ENCODE results near the gene GAB1. TPM values are rescaled to one million over a fixed set of nuclear protein-coding genes. Genes with fewer than 3 reads are reported as not detected.

GAB1 gene
- total RNA-seq, 1 donor from 2014 or later, result 32.6 TPM

DNA sequence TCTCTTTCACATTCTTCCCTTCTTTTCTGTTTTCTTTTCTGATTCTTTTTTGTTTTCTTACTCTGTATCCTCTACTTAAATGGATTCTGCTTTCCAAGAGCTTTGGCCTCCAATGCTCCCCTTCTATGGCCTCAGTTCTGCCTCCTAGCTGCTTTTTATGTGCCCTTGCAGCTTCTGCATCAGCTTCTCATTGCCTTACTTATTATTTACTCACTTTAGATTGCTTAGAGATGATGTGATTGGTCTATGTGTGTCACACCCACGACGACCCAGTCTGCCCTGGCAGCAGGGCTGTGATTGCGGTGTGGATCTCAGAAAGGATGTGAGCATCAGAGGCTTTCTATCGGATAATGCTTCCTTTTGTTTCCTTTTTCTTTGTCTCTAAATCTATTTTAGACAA is 105.0 kb downstream of the GAB1 start:
- H3K4me1 Mint-ChIP-seq (ENCODE audit: unreplicated experiment), result peaks cover 3% of the 10 kb centered on the region
- TF ChIP-seq, protein P1, sequence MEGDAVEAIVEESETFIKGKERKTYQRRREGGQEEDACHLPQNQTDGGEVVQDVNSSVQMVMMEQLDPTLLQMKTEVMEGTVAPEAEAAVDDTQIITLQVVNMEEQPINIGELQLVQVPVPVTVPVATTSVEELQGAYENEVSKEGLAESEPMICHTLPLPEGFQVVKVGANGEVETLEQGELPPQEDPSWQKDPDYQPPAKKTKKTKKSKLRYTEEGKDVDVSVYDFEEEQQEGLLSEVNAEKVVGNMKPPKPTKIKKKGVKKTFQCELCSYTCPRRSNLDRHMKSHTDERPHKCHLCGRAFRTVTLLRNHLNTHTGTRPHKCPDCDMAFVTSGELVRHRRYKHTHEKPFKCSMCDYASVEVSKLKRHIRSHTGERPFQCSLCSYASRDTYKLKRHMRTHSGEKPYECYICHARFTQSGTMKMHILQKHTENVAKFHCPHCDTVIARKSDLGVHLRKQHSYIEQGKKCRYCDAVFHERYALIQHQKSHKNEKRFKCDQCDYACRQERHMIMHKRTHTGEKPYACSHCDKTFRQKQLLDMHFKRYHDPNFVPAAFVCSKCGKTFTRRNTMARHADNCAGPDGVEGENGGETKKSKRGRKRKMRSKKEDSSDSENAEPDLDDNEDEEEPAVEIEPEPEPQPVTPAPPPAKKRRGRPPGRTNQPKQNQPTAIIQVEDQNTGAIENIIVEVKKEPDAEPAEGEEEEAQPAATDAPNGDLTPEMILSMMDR (IDR thresholded peaks at IDR 0.05), result no peak
- DNase-seq (ENCODE audit: extremely low spot score, unreplicated experiment), result no peak

DNA sequence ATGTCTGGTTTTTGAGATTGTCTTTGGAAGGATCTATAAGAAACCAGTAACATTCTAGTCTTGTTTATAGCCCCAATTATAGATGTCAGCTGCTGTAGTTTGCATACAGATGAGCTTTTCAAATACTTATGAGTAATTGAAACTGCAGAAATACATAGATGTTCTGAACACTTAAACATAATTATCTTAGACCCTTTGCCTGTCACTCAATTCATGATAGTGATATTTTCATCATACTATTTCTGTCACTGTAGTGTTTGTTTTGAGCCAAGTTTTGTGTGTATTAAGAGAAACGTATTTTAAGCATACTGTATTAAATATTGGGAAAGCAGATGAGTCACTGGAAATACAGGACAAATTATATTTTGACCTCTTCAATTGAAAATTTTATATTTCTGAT is 107.1 kb downstream of the GAB1 start:
- H3K4me1 Mint-ChIP-seq (ENCODE audit: unreplicated experiment), result peaks cover 3% of the 10 kb centered on the region
- DNase-seq (ENCODE audit: extremely low spot score, unreplicated experiment), result no peak
- peaks cover 24% of the 10 kb centered on the region for H3K36me3 Mint-ChIP-seq (ENCODE audit: unreplicated experiment)
- no peak overlapping the region for H3K4me3 Mint-ChIP-seq (ENCODE audit: unreplicated experiment)
- peaks cover 5% of the 10 kb centered on the region for H3K9me3 Mint-ChIP-seq (ENCODE audit: unreplicated experiment)
- no peak overlapping the region for H3K27ac Mint-ChIP-seq (ENCODE audit: unreplicated experiment)
- TF ChIP-seq, protein P1 (IDR thresholded peaks at IDR 0.05), result no peak
- no peaks in the 10 kb centered on the region for H3K27me3 Mint-ChIP-seq (ENCODE audit: unreplicated experiment)

More for the DNA sequence above, 105.0 kb downstream of the GAB1 start:
- no peak overlapping the region for H3K27ac Mint-ChIP-seq (ENCODE audit: unreplicated experiment)
- peaks cover 35% of the 10 kb centered on the region for H3K36me3 Mint-ChIP-seq (ENCODE audit: unreplicated experiment)
- H3K4me3 Mint-ChIP-seq (ENCODE audit: unreplicated experiment), result no peak overlapping the region
- peaks cover 5% of the 10 kb centered on the region for H3K9me3 Mint-ChIP-seq (ENCODE audit: unreplicated experiment)
- no peaks in the 10 kb centered on the region for H3K27me3 Mint-ChIP-seq (ENCODE audit: unreplicated experiment)

DNA sequence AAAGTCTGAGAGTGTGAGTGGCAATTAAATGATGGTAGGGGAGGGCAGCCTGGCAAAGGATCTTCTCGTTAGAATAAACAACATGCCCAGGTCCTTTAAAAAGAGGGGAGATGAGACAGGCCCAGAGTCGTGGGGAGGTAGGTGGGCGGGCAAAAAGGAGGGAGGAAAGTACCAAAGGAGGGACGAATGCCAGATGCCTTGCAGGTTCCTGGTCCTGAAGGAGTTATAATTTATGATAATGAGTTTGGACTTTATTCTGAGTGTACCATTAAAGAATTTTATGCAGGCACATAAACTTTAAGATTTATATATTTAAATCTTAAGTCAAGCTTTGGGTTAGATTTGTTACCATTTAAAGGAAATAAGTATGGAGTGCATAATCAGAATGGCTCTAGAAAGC is 114.5 kb downstream of the GAB1 start:
- Mint-ChIP-seq H3K9me3 (ENCODE audit: unreplicated experiment) (no peaks in the 10 kb centered on the region), H3K36me3 (ENCODE audit: unreplicated experiment) (peaks cover 26% of the 10 kb centered on the region), H3K27me3 (ENCODE audit: unreplicated experiment) (no peaks in the 10 kb centered on the region), H3K4me3 (ENCODE audit: unreplicated experiment) (no peak overlapping the region), H3K4me1 (ENCODE audit: unreplicated experiment) (no peaks in the 10 kb centered on the region), H3K27ac (ENCODE audit: unreplicated experiment) (no peak overlapping the region)
- DNase-seq (ENCODE audit: extremely low spot score, unreplicated experiment), result no peak
- TF ChIP-seq, protein P1 (IDR thresholded peaks at IDR 0.05), result no peak

DNA sequence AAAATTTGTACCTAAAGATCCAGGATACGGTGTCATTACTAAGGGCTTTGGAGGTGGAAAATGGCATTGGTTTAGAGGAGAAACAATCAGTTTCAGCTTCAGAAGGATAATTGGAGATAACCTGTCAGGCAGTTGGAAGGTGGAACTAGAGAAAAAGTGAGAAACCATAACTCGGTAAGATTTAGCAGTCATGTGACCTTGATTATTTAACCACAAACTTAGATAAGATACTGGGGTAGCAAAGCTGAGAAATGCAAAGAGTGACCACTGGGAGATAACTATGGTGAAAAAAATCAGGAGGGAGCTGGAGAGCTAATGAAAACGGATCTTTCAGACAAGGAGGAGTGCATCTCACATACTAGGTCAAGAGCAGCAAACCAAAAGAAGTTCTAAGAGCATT is 118.5 kb downstream of the GAB1 start:
- no peak overlapping the region for H3K27ac Mint-ChIP-seq (ENCODE audit: unreplicated experiment)
- TF ChIP-seq, protein P1 (IDR thresholded peaks at IDR 0.05), result no peak
- H3K4me3 Mint-ChIP-seq (ENCODE audit: unreplicated experiment), result no peak overlapping the region
- no peak for DNase-seq (ENCODE audit: extremely low spot score, unreplicated experiment)
- H3K4me1 Mint-ChIP-seq (ENCODE audit: unreplicated experiment), result no peaks in the 10 kb centered on the region
- peaks cover 35% of the 10 kb centered on the region for H3K36me3 Mint-ChIP-seq (ENCODE audit: unreplicated experiment)
- H3K9me3 Mint-ChIP-seq (ENCODE audit: unreplicated experiment), result no peaks in the 10 kb centered on the region
- H3K27me3 Mint-ChIP-seq (ENCODE audit: unreplicated experiment), result no peaks in the 10 kb centered on the region

DNA sequence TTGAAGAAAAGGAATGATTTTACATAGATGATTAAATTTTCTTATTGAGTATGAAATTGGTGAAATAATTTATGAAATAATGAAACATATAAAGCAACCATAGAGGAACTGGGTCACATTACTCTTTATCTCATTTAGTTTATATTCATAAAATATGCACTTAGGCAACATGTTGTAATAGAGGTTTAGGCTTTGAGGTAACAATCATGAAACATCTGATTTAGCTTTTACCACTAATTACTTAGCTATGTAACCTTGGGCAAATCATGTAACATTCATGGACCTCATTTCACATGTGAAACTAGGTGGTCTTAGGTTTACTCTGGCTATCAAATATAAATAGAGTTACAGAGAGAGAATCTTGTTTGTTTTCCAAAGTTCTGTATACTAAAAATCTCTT is 122.3 kb downstream of the GAB1 start:
- Mint-ChIP-seq H3K4me3 (ENCODE audit: unreplicated experiment) (no peak overlapping the region), H3K36me3 (ENCODE audit: unreplicated experiment) (peaks cover 44% of the 10 kb centered on the region), H3K4me1 (ENCODE audit: unreplicated experiment) (no peaks in the 10 kb centered on the region), H3K9me3 (ENCODE audit: unreplicated experiment) (no peaks in the 10 kb centered on the region), H3K27me3 (ENCODE audit: unreplicated experiment) (no peaks in the 10 kb centered on the region), H3K27ac (ENCODE audit: unreplicated experiment) (no peak overlapping the region)
- no peak for DNase-seq (ENCODE audit: extremely low spot score, unreplicated experiment)
- TF ChIP-seq, protein P1 (IDR thresholded peaks at IDR 0.05), result no peak

Data from osteocyte (in vitro differentiated cells).